GM18511 (cell line): ENCODE results near the gene BLOC1S3.
"Not testable (repeated sequence)": the region's sequence is repeated elsewhere in the genome, so short reads cannot be mapped to it uniquely, and the experiment has no call there.

Experiments used
- ATAC-seq: cut with Tn5 transposase; IDR thresholded peaks from one replicate; pipeline ENCODE4 v1.9.1; 2021; ENCODE audit warnings: mild to moderate bottlenecking, moderate library complexity; ENCODE audit not compliant: unreplicated experiment

BLOC1S3 gene

GRCh38 chr19:45218426-45218825, 39.8 kb downstream of the BLOC1S3 start:
- ATAC-seq: no peak

GRCh38 chr19:45218911-45219743, 40.5 kb downstream of the BLOC1S3 start:
- no peak for ATAC-seq

GRCh38 chr19:45222724-45223123, 44.1 kb downstream of the BLOC1S3 start:
- no peak for ATAC-seq

GRCh38 chr19:45223879-45224278, 45.3 kb downstream of the BLOC1S3 start:
- no peak for ATAC-seq

- ATAC-seq: no peak
Measured at GRCh38 chr19:45224645-45225044, 46.1 kb downstream of the BLOC1S3 start.

GRCh38 chr19:45229056-45229455, 50.5 kb downstream of the BLOC1S3 start:
- not testable (repeated sequence) for ATAC-seq
